GM19455 (cell line): ENCODE measurements around the gene PHACTR3.

Source experiments
- ATAC-seq: cut with Tn5 transposase; IDR thresholded peaks from one replicate; pipeline ENCODE4 v1.9.1; 2021; ENCODE audit not compliant: unreplicated experiment

The PHACTR3 gene

DNA sequence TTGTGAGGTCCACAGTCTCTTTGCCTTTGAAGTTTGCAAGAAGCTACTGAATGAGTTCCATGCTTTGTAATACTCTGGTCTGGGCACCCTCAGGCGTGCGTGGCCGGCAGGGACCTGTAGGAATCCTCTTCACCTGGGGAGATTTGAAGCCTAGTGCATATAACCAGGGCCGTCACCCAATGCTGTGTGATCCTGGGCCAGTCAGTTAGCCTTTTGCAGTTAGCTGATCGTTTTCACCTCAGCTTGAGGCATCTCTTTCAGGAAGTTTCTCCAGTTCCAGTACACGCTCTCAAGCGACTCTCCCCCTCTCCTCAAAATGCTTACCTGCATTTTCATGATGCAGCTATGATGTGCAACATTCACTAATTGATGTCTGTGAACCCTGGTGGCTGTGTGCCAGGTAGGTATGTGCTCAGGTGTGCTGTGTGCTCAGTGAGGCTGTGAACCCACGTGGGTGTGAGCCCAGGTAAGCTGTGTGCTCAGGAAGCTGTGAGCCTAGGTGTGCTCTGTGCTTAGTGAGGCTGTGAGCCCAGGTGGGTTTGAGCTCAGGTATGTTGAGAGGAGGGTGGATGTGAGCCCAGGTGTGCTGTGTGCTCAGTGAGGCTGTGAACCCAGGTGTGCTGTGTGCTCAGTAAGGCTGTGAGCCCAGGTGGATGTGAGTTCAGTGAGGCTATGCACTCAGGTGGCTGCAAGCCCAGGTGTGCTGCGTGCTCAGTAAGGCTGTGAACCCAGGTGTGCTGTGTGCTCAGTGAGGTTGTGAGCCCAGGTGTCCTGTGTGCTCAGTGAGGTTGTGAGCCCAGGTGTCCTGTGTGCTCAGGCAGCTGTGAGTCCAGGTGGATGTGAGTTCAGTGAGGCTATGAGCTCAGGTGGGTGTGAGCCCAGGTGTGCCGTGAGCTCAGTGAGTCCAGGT, 120.4 kb downstream of the PHACTR3 start:
- ATAC-seq = no peak

DNA sequence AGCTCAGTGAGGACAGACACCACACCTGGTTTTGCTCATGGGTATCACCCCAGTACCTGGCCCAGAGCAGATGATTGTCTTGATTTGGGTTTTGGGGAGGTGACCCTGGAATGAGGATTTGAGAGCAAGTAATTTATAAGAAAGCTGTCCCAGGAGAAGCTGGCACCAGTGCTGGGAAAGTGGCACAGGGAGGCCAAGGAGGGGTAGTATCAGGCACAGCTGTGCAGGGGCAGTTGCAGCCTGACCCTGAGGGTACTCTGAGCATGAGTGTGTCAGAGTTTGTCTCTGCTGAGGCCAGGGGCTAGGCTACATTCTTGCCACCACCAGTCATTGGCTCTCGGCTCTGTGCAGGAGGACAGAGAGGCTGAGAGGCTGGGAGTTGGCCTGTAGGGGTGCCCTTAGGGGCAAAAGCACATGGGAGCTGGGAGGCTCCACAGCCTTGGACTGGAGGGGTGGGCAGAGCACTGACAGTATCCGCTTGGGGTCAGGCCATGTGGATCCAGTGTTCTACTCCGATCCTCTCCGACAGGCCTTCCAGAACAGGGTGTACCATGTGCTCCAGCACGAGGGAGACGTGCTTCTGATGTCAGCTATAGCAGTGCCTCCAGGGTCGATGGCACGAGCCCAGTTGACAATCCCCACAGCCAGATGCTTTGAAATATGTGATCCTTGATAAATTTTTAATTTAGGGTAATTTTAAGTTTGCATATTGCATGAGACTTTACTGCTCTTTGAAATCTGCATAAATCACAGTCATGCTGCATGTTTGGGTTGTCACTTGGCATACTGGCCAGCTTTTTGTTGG, 121.3 kb downstream of the PHACTR3 start:
- no peak for ATAC-seq

DNA sequence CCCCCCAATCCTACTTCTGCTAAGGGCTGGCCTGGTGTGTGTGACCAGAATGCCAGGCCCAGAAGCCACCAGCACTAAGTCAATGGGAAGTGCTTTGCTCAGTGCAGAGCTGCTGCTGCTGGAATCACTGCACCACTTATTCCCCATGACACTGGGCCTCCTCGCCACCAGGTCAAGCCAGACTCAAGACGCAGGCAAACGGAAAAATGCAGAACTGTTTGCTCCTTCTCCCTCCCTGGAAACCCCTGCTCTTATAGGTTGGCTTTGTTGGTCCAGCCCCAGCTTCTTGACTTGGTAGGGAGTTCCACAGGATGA, 121.9 kb downstream of the PHACTR3 start:
- ATAC-seq = no peak

DNA sequence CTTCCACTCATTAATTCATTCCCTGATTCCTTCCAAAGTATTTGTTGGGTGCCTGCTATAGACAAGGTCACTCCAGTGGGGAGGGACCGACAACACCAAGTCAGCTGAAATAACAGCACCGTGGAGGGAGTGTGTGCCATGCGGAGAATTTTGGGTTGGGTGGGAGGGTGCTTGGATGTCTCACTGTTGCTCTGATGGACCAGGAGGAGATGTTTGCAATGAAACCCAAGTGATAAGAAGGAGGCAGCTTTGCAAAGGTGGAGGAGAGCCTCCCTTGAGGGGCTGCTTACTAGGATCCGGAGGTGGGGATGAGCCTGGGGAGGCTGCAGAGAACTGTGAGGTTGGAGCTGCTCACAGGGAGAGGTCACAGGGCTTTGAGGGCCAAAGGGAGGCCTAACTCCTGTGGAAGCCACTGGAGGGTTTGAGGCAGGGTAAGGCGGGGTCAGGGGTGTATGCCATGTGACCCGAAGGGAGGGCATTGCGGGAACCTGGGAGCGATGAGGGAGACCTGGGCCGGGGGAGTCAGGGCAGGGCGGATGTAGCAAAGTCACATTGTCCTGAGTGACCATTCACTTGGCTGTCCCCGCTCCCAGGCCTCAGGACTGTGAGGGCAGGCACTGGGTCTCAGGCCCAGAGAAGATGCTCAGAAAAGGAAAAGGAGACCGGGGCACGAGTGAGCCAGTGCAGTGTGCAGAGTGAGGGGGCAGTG, 124.5 kb downstream of the PHACTR3 start:
- ATAC-seq = no peak

DNA sequence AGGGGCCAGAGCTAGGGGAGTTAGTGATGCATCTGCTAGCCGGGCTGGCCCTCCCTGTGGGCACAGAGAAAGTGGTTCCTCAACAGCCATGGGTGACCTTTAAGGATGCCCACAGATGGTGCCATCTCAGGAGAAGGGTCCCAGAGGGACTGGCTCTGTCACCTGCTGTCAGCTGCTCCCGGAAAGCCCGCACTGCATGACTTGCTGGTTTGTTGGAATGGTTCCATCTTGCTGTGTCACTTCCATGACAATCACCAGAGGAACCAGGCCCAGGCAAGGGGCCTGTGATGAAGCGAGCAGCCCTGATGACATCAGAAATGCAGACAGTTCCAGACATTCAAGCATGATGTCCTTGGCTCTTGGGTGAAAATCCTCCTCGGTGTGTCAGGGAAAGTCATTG, 125.2 kb downstream of the PHACTR3 start:
- no peak for ATAC-seq

DNA sequence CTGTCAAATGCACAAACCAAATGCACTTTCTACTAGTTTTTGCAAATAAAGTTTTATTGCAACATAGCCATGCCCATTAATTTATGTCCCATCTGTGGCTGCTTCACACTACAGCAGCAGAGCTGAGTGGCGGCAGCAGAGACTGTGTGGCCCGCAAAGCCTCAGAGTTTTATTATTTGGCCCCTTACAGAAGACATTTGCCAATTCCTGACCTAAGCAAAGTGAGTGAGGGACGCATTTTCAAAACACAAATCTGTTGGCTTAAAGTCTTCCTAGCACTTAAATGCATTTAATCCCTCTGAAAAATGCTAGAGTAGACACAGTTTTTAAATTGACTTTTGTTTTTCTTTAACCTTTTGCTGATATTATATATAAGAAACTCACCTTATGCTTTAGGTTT, 126.4 kb downstream of the PHACTR3 start:
- ATAC-seq = no peak

DNA sequence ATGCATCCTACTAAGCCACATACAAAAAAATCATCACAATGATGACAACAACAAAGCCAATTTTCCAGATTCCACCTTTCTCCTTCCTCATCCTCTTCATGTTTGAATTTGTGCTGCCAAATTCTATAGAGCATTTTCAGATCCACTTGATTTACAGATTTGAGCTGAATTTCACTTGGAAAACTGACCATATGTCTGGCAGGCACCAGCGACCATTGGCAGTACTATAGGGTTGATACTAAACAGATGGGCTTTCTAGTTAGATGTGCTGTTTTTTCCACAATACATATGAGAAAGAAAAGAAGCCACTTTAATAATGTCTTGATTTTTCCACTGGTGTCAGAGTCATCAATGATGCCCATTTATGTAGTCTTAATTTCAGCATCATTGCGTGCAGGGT, 127.0 kb downstream of the PHACTR3 start:
- no peak for ATAC-seq

DNA sequence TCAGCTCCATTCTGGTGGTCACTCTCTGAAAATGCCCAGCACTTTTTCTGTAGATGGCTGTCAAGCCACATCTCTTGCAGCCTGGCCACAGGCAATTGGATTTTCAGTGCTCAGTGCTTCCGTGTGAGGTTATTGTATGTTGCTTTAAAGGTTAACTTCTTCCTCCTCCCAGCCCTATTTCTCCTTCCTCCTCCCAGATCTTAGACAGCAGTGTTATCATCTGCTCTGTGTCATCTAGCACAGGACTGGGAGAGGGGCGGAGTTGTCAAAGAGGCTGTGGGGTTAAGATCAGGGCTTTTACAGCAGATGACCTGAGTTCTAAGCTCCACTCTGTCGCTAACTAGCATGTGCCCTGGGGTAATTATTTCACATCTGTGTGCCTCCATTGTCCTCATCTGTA, 129.0 kb downstream of the PHACTR3 start:
- no peak for ATAC-seq

DNA sequence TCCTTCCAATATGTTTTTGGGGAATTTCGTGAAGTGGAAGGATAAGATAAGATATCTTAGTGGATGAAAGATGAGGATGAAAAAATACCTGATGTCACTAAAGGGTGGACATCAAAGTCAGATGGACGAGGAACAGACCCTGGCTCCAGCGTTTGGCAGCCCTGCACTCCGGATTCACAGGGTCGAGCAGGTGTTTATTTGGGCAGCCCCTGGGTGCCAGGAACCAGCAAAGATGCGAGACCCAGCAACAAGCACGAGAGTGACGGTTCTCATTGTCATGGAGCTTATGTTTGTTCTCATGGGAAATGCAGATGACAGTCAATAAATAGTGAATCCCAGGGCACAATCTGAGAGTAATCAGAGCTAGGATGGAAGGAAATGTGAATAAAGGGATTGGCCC, 131.1 kb downstream of the PHACTR3 start:
- ATAC-seq = no peak

DNA sequence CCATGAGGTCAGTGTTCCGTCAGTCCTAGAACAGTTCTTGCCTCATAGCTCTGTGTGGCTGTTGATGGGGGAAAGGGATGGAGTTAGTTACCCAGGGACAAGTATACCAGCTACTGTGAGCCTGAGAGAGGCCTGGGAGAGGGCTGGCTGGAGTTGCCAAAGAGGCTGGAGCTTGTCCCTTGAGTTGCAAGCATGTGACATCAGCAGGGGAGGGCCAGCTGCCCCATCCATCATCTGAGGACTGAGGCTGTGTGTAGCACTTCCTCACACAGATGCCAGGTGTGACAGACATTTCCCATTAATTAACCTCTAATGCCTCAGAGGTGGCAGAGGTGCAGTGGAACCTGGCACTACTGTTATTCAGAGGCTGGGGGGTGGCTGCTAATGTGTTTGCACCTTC, 131.6 kb downstream of the PHACTR3 start:
- no peak for ATAC-seq

DNA sequence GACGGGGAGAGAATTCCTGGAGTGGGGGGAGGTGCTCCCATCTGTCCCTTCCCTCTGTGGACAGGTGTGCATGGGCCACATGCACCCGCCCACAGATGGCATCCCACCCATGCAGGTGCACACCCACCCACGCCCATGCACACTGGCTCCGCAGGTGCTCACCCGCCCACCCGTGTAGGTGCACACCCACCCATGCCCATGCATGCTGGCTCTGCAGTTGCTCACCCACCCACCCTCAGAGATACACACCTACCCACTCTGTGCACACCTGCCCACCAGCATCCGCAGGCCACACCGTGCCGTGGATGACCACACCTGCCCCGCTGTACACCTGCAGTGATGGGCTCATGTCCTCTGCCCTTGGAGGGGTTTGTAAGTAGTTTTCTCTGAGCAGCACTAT, 132.0 kb downstream of the PHACTR3 start:
- ATAC-seq = no peak

DNA sequence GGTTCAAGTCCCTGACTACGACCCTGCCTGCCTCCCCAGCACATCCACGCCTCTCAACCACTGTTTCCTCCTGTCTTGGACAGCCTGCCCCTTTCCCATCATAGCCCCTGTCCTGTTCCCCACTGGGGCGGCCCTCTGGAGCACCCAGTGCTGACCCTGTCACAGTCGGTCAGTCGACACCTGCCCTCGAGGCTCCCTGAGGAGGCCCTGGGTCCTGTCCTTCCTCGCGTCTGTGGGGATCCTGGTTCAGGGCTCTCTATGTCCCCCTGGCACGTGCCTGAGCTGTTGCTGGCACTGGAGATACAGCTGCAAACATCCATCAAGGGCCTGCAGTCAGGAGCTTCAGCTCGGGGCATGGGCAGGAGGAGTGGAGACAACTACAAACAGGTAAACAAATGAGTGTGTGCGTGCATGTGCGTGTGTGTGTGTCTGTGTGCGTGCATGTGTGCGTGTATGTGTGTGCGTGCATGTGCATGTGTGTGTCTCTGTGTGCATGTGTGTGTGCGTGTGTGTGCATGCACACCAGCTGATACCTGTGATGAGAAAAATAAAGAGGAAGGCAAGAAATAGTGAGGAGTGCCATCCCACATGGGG, 132.8 kb downstream of the PHACTR3 start:
- no peak for ATAC-seq

DNA sequence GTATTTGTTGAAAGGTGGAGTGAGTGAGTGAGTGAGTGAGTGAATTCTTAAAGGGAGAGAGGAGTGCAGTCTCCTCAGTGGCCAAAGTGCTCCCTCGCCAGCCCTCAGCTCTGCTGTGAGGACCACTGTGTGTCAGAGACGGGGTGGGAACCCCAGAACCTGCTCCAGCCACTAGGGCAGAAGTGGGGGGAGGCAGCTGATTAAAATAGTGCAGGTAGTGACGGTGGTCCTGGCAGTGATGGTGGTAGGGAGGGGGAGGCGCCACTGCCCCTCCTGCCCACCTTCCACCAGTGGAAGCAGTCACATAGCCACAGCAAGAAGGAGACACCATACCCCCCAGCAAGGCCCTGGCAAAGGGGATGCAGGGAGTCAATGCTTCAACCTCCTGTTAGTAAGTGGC, 133.5 kb downstream of the PHACTR3 start:
- no peak for ATAC-seq

DNA sequence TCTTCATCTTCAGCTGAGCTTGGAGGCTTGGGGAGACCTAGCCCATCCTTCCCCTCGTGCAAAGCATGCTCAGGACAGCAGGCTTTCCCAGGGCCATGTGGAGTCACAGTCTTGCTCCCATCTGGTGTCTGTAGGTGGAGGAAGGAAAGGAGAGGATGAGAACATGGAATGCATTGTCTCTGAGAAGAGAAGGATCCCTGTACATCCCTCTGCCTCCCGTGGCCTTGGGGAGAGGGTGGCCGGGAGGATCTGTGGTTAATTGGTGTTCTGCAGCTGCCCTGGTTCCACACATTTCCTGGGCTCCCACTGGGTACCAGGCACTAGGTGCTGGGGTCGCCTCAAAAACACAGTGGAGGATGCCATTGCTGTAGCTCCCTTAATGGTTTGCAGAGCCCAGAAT, 134.5 kb downstream of the PHACTR3 start:
- ATAC-seq = no peak

DNA sequence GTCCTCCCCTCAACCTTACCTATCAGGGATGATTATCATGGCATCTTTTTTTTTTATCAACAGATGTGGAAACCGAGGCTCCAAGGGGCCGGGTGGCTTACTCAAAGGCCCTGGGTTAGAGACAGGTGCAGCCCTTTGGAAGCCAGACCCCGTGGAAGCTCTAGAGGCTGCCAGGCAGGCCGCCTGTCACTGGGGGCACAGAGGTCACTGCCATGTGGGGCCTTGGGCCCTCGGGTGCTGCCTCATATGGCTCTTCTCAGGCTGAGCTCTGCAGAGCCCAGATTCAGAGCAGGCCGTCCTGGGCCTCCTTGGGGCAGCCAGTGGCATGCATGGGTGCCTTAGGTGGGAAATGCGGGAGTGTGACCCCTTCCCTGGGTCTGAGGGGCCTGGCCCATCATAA, 136.3 kb downstream of the PHACTR3 start:
- no peak for ATAC-seq

DNA sequence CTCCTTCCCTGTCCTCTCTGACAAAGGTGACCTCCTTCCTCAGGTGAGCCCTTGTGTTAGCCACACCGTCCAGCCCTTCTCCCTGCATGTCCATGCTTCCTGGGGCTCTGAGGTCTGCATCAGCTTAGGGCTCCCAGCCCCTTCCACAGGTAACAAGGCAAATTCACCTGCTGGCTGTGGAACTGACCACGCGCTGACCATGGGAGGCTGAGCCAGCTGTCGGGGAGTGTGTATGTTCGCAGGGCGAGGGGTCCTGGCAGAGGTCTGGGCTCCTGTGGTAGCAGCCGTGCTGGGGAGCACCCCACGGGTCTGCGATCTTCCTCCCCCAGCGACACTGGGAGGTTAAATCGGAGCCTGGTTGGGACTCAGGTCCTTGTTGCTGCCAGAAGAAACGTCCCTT, 136.7 kb downstream of the PHACTR3 start:
- ATAC-seq = no peak

DNA sequence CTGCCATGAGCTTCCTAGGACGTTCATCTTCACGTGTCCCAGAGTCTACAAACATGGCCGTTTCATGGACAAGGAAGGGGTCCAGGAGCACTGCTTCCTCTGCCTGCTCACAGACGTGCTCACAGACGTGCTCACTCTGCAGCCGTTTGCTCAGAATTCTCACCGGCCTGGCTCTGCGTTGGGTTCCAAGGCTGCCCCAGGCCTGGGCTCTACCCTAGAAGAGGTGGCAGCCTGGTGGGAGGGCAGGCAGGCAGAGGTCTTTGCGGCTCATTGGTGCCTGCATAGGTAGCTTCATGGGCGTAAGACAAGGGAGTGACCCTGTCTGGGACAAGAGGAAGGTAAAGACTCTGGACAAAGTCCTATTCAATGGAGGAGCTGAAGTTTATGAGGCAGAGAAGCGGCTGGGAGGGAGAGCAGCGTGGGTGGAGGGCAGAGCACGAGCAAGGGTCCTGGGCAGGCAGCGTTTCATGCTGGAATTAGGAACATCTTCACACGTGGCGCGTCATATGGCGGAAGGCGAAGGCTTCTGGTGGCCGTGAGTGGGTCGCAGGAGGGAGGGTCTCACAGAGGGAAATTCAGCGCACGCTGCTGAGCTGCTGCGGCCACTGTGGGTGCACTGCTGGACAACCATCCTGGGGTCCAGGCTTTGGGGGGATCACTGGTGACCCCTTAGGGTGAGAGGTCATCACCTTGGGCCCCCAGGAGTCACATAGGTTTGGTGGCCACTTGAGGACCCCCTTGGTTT, 138.2 kb downstream of the PHACTR3 start:
- no peak for ATAC-seq

DNA sequence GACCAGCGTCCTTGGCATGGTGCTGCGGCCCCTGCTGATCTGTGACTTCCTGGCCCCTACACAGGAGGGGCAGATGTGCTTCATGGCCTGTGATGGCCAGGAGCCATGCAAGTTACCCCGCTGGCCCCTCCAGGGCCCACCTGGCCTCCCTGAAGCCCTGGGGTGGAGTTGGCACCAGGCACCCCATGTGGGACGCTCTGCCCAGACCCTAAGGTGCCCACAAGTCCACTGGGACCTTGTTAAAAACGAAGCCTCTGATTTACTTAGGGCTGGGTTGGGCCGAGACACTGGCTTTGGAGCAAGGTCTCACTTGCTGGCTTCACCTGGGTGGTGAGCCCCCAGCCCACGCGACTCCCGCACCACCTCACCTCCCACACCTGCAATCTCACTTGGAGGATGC, 139.0 kb downstream of the PHACTR3 start:
- no peak for ATAC-seq

DNA sequence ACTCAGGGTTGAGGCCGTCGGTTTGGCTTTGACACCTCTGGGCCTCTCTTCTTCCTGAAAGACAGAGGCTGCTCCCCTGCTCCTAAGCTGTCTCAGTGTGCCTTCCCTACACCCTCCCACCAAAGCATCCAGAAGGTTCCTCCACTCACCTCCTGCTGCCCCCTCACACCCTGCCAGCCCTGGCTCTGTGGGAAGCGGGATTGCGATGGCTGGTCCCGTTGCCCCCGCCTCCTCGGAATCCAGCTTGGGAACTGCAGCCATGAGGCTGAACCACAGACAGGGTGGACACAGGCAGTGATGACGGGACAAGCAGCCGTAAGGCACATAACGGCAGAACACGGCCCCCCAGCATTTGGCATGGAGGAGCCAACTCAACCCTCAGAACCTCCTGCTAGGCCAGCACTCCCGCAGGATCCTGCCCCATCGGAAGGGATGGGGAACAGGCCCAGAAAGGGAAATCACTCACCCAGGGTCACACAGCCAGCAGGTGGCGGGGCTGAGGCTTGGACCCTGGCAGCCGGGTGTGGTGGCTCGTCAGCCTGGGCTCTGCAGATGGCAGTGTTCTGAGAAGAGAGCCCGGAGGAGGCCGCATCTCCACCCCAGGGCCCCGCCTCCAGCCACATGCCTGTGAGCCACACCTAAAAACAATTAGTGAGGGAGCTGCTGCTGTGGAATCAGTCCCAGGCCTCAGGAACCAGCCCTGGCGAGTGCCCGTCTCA, 139.6 kb downstream of the PHACTR3 start:
- ATAC-seq = no peak

DNA sequence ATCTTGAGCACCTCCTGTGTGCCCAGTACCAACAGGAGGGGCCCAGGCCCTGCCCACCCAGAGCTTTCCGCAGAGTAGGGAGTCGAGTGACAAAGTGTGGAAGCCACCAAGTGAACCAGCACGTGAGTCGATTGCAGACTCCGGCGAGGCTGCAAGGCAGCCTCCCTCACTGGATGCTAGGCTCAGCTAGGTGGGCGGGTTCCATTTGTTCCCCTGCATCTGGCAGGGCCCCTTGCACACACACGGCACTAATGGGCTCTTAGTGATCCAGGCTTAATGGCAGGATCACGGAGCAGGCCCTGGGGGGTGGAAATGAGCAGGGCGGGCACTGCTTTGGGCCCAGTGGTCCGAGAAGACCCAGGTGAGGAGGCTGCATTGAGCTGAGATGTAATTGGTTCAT, 140.4 kb downstream of the PHACTR3 start:
- ATAC-seq = no peak
